NCI-H2196 treated with DMSO at 0.1 percent for 48 hours (cell line): Measurements from ENCODE around the gene ST3GAL4.
"Not testable (repeated sequence)": the region's sequence is repeated elsewhere in the genome, so short reads cannot be mapped to it uniquely, and the experiment has no call there.

Source experiments
- DNase-seq: peaks from one replicate; lab custom pipeline; 2025; ENCODE audit not compliant: unreplicated experiment; lab: John Stamatoyannopoulos, UW

Gene ST3GAL4

GRCh38 chr11:126384449-126385070 lies 29.1 kb downstream of the ST3GAL4 start:
- no peak for DNase-seq

GRCh38 chr11:126385991-126386728 lies 30.7 kb downstream of the ST3GAL4 start:
- no peak for DNase-seq

- peak; percentile 73 for DNase-seq
Observed at GRCh38 chr11:126386729-126387071, 31.2 kb downstream of the ST3GAL4 start.

- no peak for DNase-seq
Observed at GRCh38 chr11:126387857-126388256, 32.4 kb downstream of the ST3GAL4 start.

GRCh38 chr11:126390272-126390867 lies 34.9 kb downstream of the ST3GAL4 start:
- no peak for DNase-seq

- DNase-seq, result no peak
Observed at GRCh38 chr11:126391286-126391954, 35.9 kb downstream of the ST3GAL4 start.

GRCh38 chr11:126391970-126392632 lies 36.6 kb downstream of the ST3GAL4 start:
- DNase-seq, result no peak

GRCh38 chr11:126392633-126393013 lies 37.1 kb downstream of the ST3GAL4 start:
- DNase-seq, result no peak

- DNase-seq, result no peak
Observed at GRCh38 chr11:126393143-126393542, 37.7 kb downstream of the ST3GAL4 start.

GRCh38 chr11:126394036-126394435 lies 38.5 kb downstream of the ST3GAL4 start:
- no peak for DNase-seq

GRCh38 chr11:126394634-126395072 lies 39.2 kb downstream of the ST3GAL4 start:
- DNase-seq, result peak; percentile 51

GRCh38 chr11:126395784-126396183 lies 40.3 kb downstream of the ST3GAL4 start:
- not testable (repeated sequence) for DNase-seq

GRCh38 chr11:126396266-126396665 lies 40.8 kb downstream of the ST3GAL4 start:
- DNase-seq, result not testable (repeated sequence)

GRCh38 chr11:126396965-126397364 lies 41.5 kb downstream of the ST3GAL4 start:
- DNase-seq, result no peak

- DNase-seq, result no peak
Observed at GRCh38 chr11:126398296-126398695, 42.8 kb downstream of the ST3GAL4 start.

GRCh38 chr11:126398721-126399120 lies 43.2 kb downstream of the ST3GAL4 start:
- no peak for DNase-seq

GRCh38 chr11:126400019-126400418 lies 44.5 kb downstream of the ST3GAL4 start:
- no peak for DNase-seq

GRCh38 chr11:126400479-126400878 lies 45.0 kb downstream of the ST3GAL4 start:
- DNase-seq, result no peak

GRCh38 chr11:126403022-126403581 lies 47.6 kb downstream of the ST3GAL4 start:
- no peak for DNase-seq

- DNase-seq, result no peak
Observed at GRCh38 chr11:126403658-126404057, 48.2 kb downstream of the ST3GAL4 start.

GRCh38 chr11:126404367-126404766 lies 48.9 kb downstream of the ST3GAL4 start:
- DNase-seq, result no peak
